HepG2 (cell line): ENCODE results near the gene CACNA1I. TPM values are rescaled to one million over a fixed set of nuclear protein-coding genes. Genes with fewer than 3 reads are reported as not detected.

ENCODE experiments used
- ASH2L ChIP-seq: fragments of 300-600, 200-600 bp; sonication (generic); IDR thresholded peaks from 2 replicates; pipeline ENCODE4 v1.7.0; 2017; ENCODE audit warnings: low read depth, mild to moderate bottlenecking, moderate library complexity, mixed read lengths, low read length; ENCODE audit not compliant: insufficient read length
- DNMT3B ChIP-seq: conservative IDR thresholded peaks from 2 replicates; pipeline ENCODE4 v1.6.1; 2016; ENCODE audit warnings: missing biosample characterization, control low read depth
- FOXA1 ChIP-seq, 2 experiments: fragments of 450-650 bp in 1 of 2; sonication (generic) in 1 of 2; formaldehyde crosslinking in 1 of 2; IDR thresholded peaks; 2 replicates each; pipeline versions ENCODE4 v1.4.0 to v1.6.1; 2016 to 2020; ENCODE audit warnings: missing genetic modification reagents in 1 of 2
- HMG20B ChIP-seq: conservative IDR thresholded peaks from 2 replicates; pipeline ENCODE4 v1.6.1; 2016; ENCODE audit warnings: missing genetic modification reagents, missing compliant biosample characterization
- JUND ChIP-seq: sonication (generic); formaldehyde crosslinking; IDR thresholded peaks from 2 replicates; pipeline ENCODE4 v1.8.0; 2022; ENCODE audit warnings: mild to moderate bottlenecking, missing genetic modification reagents
- ZNF329 ChIP-seq: sonication (generic); formaldehyde crosslinking; IDR thresholded peaks from 2 replicates; pipeline ENCODE4 v1.9.0; 2021; ENCODE audit warnings: low read depth, mild to moderate bottlenecking, missing genetic modification reagents
- ZNF33B ChIP-seq: sonication (generic); formaldehyde crosslinking; IDR thresholded peaks from 2 replicates; pipeline ENCODE4 v1.5.1; 2020; ENCODE audit warnings: mild to moderate bottlenecking, missing genetic modification reagents
- ZNF558 ChIP-seq: sonication (generic); formaldehyde crosslinking; IDR thresholded peaks from 2 replicates; pipeline ENCODE4 v1.9.0; 2022; ENCODE audit warnings: mild to moderate bottlenecking, missing genetic modification reagents, borderline replicate concordance
- ZNF7 ChIP-seq: IDR thresholded peaks from 2 replicates; pipeline ENCODE4 v1.6.1; 2016; ENCODE audit warnings: missing biosample characterization, missing genetic modification reagents
- ZNF850 ChIP-seq: sonication (generic); formaldehyde crosslinking; conservative IDR thresholded peaks from 2 replicates; pipeline ENCODE4 v1.9.0; 2021; ENCODE audit warnings: mild to moderate bottlenecking, missing genetic modification reagents
- ZNF878 ChIP-seq: sonication (generic); formaldehyde crosslinking; IDR thresholded peaks from 2 replicates; pipeline ENCODE4 v1.8.1; 2023; ENCODE audit warnings: mild to moderate bottlenecking, missing genetic modification reagents, moderate library complexity
- polyA plus RNA-seq, 8 experiments: library from polyadenylated mRNA; depleted of rRNA in 3 of 8; stranded (reverse) in 7 of 8; unstranded in 1 of 8; fragments of >200 nt; fragmentation: Illumina TruSeq in 4 of 8; extraction: Trizol in 4 of 8; gene quantifications; 2 replicates each; pipeline versions ENCODE4 v1.2.1 to v1.2.3, GENCODE V29; 2011 to 2016; ENCODE audit warnings: low read depth in 4 of 8, missing spikeins in 1 of 8, mixed read lengths in 1 of 8; ENCODE audit not compliant: insufficient read depth in 1 of 8
- total RNA-seq, 5 experiments: library from RNA; depleted of rRNA; stranded (reverse); fragments of >200 nt; fragmentation: Illumina TruSeq; extraction: Trizol; gene quantifications; 2 replicates each; pipeline ENCODE4 v1.2.3, GENCODE V29; 2016; ENCODE audit warnings: low read depth in 1 of 5
- TF ChIP-seq, protein P1 (sequence below): sonication (generic); formaldehyde crosslinking; IDR thresholded peaks from 2 replicates; pipeline ENCODE4 v1.4.0; 2020; ENCODE audit warnings: missing genetic modification reagents, borderline replicate concordance
- TF ChIP-seq, protein P2 (sequence below): sonication (generic); formaldehyde crosslinking; IDR thresholded peaks from 2 replicates; pipeline ENCODE4 v1.5.1; 2020; ENCODE audit warnings: mild to moderate bottlenecking, missing genetic modification reagents, moderate library complexity
- TF ChIP-seq, protein P3 (sequence below): IDR thresholded peaks from 2 replicates; pipeline ENCODE4 v1.6.1; 2012; ENCODE audit warnings: inconsistent platforms
- TF ChIP-seq, protein P4 (sequence below), 2 experiments: fragments of 450-650 bp in 1 of 2; sonication (generic) in 1 of 2; formaldehyde crosslinking; IDR thresholded peaks; 2 replicates each; pipeline versions ENCODE4 v1.5.0 to v1.8.0; 2020 to 2022; ENCODE audit warnings: mild to moderate bottlenecking in 1 of 2, missing genetic modification reagents in 1 of 2
- TF ChIP-seq, protein P5 (sequence below): sonication (generic); formaldehyde crosslinking; IDR thresholded peaks from 2 replicates; pipeline ENCODE4 v1.5.0; 2020; ENCODE audit warnings: missing genetic modification reagents
- TF ChIP-seq, protein P6 (sequence below): sonication (generic); formaldehyde crosslinking; IDR thresholded peaks from 2 replicates; pipeline ENCODE4 v1.5.0; 2020; ENCODE audit warnings: missing genetic modification reagents, mild to moderate bottlenecking, borderline replicate concordance

Gene CACNA1I
- total and polyA plus RNA-seq, 2 of the 13 experiments (the other 11 are each of a cell fraction or from before 2014, with no cell fraction given): not detected

DNA sequence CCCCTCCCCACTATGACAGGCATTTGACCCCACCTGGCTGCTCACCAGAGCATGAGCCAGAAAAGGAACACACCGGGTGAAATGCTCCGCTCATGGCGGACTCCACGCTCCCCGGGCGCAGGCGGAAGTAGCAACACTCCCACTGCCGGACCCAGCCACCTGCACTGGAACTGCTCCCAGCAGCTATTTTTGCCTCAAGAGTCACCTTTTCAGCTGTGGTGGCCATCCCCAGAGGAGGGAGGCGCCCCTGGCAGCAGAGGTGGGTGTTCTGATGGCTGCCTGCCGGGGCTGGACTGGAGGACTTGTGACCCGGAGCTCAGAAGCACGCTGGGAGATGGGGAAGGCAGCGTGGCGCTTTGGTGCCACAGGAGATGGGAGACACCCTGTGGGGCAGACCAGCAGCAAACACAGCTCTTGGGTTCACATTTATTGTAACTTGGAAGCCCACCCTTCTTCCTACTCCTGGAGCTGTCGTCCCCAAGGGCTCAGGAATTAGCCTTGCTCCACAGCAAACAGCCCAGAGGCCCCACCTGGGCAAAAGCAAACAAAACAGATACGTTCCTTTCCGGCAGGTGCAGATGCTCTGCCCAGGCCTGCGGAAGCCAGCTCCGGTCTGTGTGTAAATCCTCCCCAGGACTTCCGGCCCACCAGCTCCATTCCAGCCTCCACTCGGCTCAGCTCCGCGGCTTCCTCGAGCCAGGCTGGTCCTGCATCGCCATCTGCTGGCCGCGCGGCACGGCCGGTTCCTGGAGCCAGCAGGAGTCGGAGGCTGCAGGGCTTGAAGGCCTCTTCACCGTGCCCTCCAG lies 41.7 kb upstream of the CACNA1I start (continued):
- TF ChIP-seq, protein P1, sequence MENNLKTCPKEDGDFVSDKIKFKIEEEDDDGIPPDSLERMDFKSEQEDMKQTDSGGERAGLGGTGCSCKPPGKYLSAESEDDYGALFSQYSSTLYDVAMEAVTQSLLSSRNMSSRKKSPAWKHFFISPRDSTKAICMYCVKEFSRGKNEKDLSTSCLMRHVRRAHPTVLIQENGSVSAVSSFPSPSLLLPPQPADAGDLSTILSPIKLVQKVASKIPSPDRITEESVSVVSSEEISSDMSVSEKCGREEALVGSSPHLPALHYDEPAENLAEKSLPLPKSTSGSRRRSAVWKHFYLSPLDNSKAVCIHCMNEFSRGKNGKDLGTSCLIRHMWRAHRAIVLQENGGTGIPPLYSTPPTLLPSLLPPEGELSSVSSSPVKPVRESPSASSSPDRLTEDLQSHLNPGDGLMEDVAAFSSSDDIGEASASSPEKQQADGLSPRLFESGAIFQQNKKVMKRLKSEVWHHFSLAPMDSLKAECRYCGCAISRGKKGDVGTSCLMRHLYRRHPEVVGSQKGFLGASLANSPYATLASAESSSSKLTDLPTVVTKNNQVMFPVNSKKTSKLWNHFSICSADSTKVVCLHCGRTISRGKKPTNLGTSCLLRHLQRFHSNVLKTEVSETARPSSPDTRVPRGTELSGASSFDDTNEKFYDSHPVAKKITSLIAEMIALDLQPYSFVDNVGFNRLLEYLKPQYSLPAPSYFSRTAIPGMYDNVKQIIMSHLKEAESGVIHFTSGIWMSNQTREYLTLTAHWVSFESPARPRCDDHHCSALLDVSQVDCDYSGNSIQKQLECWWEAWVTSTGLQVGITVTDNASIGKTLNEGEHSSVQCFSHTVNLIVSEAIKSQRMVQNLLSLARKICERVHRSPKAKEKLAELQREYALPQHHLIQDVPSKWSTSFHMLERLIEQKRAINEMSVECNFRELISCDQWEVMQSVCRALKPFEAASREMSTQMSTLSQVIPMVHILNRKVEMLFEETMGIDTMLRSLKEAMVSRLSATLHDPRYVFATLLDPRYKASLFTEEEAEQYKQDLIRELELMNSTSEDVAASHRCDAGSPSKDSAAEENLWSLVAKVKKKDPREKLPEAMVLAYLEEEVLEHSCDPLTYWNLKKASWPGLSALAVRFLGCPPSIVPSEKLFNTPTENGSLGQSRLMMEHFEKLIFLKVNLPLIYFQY (CRISPR knock-in tag): no peak; the same call in 1 of the 2 replicates
- TF ChIP-seq ZNF850 (CRISPR knock-in tag) (no peak), DNMT3B (CRISPR knock-in tag) (0 out of 2 replicates have a peak, but pooled peaks have one; percentile 54), ASH2L (no peak), ZNF558 (CRISPR knock-in tag) (no peak), ZNF33B (0 out of 2 replicates have a peak, but pooled peaks have one; percentile 62), FOXA1 (IDR thresholded peaks at IDR 0.05) (no peak), FOXA1 (CRISPR knock-in tag; IDR thresholded peaks at IDR 0.05) (peak; percentile 68; the same call in 1 of the 2 replicates), ZNF7 (CRISPR knock-in tag) (no peak), JUND (CRISPR knock-in tag) (no peak), ZNF329 (CRISPR knock-in tag) (peak; percentile 42; the same call in 1 of the 2 replicates), ZNF878 (CRISPR knock-in tag) (no peak), HMG20B (CRISPR knock-in tag) (peak; percentile 76)
- TF ChIP-seq, protein P2, sequence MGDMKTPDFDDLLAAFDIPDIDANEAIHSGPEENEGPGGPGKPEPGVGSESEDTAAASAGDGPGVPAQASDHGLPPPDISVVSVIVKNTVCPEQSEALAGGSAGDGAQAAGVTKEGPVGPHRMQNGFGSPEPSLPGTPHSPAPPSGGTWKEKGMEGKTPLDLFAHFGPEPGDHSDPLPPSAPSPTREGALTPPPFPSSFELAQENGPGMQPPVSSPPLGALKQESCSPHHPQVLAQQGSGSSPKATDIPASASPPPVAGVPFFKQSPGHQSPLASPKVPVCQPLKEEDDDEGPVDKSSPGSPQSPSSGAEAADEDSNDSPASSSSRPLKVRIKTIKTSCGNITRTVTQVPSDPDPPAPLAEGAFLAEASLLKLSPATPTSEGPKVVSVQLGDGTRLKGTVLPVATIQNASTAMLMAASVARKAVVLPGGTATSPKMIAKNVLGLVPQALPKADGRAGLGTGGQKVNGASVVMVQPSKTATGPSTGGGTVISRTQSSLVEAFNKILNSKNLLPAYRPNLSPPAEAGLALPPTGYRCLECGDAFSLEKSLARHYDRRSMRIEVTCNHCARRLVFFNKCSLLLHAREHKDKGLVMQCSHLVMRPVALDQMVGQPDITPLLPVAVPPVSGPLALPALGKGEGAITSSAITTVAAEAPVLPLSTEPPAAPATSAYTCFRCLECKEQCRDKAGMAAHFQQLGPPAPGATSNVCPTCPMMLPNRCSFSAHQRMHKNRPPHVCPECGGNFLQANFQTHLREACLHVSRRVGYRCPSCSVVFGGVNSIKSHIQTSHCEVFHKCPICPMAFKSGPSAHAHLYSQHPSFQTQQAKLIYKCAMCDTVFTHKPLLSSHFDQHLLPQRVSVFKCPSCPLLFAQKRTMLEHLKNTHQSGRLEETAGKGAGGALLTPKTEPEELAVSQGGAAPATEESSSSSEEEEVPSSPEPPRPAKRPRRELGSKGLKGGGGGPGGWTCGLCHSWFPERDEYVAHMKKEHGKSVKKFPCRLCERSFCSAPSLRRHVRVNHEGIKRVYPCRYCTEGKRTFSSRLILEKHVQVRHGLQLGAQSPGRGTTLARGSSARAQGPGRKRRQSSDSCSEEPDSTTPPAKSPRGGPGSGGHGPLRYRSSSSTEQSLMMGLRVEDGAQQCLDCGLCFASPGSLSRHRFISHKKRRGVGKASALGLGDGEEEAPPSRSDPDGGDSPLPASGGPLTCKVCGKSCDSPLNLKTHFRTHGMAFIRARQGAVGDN: peak; percentile 85
- TF ChIP-seq, protein P3, sequence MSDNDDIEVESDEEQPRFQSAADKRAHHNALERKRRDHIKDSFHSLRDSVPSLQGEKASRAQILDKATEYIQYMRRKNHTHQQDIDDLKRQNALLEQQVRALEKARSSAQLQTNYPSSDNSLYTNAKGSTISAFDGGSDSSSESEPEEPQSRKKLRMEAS: peak; percentile 73; the same call in 1 of the 2 replicates
- TF ChIP-seq, protein P4, sequence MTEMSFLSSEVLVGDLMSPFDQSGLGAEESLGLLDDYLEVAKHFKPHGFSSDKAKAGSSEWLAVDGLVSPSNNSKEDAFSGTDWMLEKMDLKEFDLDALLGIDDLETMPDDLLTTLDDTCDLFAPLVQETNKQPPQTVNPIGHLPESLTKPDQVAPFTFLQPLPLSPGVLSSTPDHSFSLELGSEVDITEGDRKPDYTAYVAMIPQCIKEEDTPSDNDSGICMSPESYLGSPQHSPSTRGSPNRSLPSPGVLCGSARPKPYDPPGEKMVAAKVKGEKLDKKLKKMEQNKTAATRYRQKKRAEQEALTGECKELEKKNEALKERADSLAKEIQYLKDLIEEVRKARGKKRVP (CRISPR knock-in tag; IDR thresholded peaks at IDR 0.05): peak in 1 of 2 experiments; percentile 67; a peak in 1 of 4 replicates
- TF ChIP-seq, protein P5, sequence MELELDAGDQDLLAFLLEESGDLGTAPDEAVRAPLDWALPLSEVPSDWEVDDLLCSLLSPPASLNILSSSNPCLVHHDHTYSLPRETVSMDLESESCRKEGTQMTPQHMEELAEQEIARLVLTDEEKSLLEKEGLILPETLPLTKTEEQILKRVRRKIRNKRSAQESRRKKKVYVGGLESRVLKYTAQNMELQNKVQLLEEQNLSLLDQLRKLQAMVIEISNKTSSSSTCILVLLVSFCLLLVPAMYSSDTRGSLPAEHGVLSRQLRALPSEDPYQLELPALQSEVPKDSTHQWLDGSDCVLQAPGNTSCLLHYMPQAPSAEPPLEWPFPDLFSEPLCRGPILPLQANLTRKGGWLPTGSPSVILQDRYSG (CRISPR knock-in tag): no peak
- TF ChIP-seq, protein P6, sequence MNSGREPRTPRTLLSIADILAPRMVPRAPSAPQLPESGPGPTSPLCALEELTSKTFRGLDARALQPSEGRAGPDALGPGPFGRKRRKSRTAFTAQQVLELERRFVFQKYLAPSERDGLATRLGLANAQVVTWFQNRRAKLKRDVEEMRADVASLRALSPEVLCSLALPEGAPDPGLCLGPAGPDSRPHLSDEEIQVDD (CRISPR knock-in tag): no peak
